A549 (cell line): ENCODE data around the gene PAX3.

Experiments
- CBX2 ChIP-seq: fragments of 200-600 bp; sonication (generic); IDR thresholded peaks from 2 replicates; pipeline ENCODE4 v1.6.1; 2016; ENCODE audit warnings: low read depth, mild to moderate bottlenecking, borderline replicate concordance
- EP300 ChIP-seq, 2 experiments: fragments of >200 bp; sonication (Bioruptor Twin); formaldehyde crosslinking; IDR thresholded peaks; 2 replicates in 1 of 2; 3 replicates in 1 of 2; pipeline ENCODE4 v1.6.1; 2016 to 2017
- MAFK ChIP-seq: fragments of 450-650 bp; IDR thresholded peaks from 2 replicates; pipeline ENCODE4 v1.6.1; 2014; ENCODE audit not compliant: partially characterized antibody
- POLR2A ChIP-seq: IDR thresholded peaks from 2 replicates; pipeline ENCODE4 v1.6.1; 2012; ENCODE audit warnings: mild to moderate bottlenecking, low read length
- SMC3 ChIP-seq: fragments of >200 bp; sonication (Bioruptor Twin); formaldehyde crosslinking; IDR thresholded peaks from 3 replicates; pipeline ENCODE4 v1.6.1; 2018; ENCODE audit warnings: inconsistent platforms
- SREBF2 ChIP-seq: fragments of 450-650 bp; IDR thresholded peaks from 2 replicates; pipeline ENCODE4 v1.6.1; 2014; ENCODE audit warnings: mild to moderate bottlenecking, moderate library complexity
- ZFP36 ChIP-seq: fragments of 450-650 bp; IDR thresholded peaks from 2 replicates; pipeline ENCODE4 v1.6.1; 2014; ENCODE audit warnings: borderline replicate concordance; ENCODE audit not compliant: partially characterized antibody
- TF ChIP-seq, protein P1 (sequence below): fragments of >200 bp; sonication (Bioruptor Twin); formaldehyde crosslinking; IDR thresholded peaks from 3 replicates; pipeline ENCODE4 v1.5.1; 2016
- TF ChIP-seq, protein P2 (sequence below): fragments of >200 bp; sonication (Bioruptor Twin); formaldehyde crosslinking; IDR thresholded peaks from 3 replicates; pipeline ENCODE4 v1.6.1; 2016
- TF ChIP-seq, protein P3 (sequence below): fragments of 200-600 bp; sonication (generic); IDR thresholded peaks from 2 replicates; pipeline ENCODE4 v1.6.1; 2016; ENCODE audit warnings: antibody characterized with exemption, mild to moderate bottlenecking, moderate library complexity

DNA sequence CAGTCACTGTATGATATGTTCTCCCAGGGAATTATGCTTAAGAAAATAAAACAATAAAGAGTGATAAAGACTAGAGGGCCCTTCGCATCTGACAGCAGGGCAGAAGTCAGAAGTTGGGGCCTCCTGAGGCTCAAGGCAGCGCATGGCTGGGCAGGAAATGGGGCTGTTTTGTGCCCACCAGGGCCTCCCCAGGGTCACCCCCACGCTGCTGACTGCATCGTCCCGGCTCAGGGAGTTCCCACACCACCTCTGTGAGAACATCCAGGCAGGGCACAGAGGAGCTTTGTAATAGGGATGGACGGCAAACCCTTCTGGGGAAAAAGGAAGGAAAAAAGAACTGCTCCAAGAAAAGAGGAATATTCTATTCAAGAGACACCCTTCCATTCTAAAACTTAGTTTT, 41.2 kb downstream of the PAX3 start:
- TF ChIP-seq, protein P1, sequence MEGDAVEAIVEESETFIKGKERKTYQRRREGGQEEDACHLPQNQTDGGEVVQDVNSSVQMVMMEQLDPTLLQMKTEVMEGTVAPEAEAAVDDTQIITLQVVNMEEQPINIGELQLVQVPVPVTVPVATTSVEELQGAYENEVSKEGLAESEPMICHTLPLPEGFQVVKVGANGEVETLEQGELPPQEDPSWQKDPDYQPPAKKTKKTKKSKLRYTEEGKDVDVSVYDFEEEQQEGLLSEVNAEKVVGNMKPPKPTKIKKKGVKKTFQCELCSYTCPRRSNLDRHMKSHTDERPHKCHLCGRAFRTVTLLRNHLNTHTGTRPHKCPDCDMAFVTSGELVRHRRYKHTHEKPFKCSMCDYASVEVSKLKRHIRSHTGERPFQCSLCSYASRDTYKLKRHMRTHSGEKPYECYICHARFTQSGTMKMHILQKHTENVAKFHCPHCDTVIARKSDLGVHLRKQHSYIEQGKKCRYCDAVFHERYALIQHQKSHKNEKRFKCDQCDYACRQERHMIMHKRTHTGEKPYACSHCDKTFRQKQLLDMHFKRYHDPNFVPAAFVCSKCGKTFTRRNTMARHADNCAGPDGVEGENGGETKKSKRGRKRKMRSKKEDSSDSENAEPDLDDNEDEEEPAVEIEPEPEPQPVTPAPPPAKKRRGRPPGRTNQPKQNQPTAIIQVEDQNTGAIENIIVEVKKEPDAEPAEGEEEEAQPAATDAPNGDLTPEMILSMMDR: no peak
- no peak for TF ChIP-seq EP300 (IDR thresholded peaks at IDR 0.05)
- no peak for TF ChIP-seq CBX2
- TF ChIP-seq MAFK: no peak
- TF ChIP-seq SMC3: no peak
- TF ChIP-seq SREBF2: no peak
- TF ChIP-seq POLR2A: no peak
- TF ChIP-seq ZFP36: no peak
- TF ChIP-seq, protein P2, sequence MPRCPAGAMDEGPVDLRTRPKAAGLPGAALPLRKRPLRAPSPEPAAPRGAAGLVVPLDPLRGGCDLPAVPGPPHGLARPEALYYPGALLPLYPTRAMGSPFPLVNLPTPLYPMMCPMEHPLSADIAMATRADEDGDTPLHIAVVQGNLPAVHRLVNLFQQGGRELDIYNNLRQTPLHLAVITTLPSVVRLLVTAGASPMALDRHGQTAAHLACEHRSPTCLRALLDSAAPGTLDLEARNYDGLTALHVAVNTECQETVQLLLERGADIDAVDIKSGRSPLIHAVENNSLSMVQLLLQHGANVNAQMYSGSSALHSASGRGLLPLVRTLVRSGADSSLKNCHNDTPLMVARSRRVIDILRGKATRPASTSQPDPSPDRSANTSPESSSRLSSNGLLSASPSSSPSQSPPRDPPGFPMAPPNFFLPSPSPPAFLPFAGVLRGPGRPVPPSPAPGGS: no peak
- TF ChIP-seq, protein P3, sequence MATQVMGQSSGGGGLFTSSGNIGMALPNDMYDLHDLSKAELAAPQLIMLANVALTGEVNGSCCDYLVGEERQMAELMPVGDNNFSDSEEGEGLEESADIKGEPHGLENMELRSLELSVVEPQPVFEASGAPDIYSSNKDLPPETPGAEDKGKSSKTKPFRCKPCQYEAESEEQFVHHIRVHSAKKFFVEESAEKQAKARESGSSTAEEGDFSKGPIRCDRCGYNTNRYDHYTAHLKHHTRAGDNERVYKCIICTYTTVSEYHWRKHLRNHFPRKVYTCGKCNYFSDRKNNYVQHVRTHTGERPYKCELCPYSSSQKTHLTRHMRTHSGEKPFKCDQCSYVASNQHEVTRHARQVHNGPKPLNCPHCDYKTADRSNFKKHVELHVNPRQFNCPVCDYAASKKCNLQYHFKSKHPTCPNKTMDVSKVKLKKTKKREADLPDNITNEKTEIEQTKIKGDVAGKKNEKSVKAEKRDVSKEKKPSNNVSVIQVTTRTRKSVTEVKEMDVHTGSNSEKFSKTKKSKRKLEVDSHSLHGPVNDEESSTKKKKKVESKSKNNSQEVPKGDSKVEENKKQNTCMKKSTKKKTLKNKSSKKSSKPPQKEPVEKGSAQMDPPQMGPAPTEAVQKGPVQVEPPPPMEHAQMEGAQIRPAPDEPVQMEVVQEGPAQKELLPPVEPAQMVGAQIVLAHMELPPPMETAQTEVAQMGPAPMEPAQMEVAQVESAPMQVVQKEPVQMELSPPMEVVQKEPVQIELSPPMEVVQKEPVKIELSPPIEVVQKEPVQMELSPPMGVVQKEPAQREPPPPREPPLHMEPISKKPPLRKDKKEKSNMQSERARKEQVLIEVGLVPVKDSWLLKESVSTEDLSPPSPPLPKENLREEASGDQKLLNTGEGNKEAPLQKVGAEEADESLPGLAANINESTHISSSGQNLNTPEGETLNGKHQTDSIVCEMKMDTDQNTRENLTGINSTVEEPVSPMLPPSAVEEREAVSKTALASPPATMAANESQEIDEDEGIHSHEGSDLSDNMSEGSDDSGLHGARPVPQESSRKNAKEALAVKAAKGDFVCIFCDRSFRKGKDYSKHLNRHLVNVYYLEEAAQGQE: no peak
